Measurements from ENCODE around the gene SLC25A29. TPM values are rescaled to one million over a fixed set of nuclear protein-coding genes. Genes with fewer than 3 reads are reported as not detected.

Gene SLC25A29
- total and polyA plus RNA-seq, 2 of the 13 experiments (the other 11 are each of a cell fraction or from before 2014, with no cell fraction given): 12.2 to 17.2 TPM

DNA sequence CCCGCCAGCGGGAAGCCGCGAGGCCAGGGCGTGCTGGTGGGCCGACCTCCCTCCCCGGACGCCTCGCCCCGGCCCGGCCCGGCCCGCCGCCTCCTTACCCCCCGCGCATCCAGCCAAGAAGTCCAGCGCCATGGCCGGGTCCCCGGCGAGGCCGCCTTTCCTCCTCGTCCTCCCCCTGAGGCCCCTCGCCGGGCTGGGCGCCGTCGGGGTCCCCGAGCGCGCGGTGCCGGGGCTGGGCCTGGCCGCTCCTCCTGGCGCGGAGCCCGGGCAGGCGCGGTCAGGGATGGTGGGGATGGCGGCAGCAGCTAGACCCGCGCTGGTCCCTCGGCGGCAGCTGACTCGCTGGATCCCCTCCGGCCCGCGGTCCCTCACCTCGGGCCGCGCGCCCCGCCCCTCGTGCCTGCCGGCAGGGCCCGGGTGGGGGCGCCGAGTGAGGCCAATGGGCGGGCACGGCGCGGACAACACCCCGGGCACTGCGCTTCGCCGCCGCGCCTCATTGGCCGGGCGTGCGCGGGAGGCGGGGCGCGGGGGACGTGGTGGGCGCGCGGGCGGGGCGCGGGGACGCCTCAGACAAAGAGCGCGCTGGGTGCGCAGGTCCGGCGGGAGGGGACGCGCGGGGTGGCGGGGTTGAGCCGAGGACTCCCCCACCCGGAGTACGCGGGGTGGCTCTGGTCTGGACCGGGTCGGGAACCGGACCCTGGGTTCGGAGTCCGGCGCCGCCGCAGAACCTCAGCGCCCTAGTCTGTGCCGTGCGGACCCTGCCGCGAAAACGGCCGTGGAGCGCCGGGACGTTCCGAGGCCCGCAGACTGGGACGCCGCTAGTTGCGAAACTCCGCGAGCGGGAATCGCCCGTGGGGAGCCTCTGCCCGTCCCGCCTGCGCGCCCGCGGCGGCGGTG is at the start of gene SLC25A29 (continued):
- TF ChIP-seq, protein P1, sequence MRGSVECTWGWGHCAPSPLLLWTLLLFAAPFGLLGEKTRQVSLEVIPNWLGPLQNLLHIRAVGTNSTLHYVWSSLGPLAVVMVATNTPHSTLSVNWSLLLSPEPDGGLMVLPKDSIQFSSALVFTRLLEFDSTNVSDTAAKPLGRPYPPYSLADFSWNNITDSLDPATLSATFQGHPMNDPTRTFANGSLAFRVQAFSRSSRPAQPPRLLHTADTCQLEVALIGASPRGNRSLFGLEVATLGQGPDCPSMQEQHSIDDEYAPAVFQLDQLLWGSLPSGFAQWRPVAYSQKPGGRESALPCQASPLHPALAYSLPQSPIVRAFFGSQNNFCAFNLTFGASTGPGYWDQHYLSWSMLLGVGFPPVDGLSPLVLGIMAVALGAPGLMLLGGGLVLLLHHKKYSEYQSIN (CRISPR knock-in tag; IDR thresholded peaks at IDR 0.05; ENCODE audit: borderline replicate concordance): no peak
- TF ChIP-seq ZKSCAN8 (CRISPR knock-in tag; IDR thresholded peaks at IDR 0.05; ENCODE audit: borderline replicate concordance) (no peak), MAFK (conservative IDR thresholded peaks at IDR 0.05 in 1 of 2, IDR thresholded peaks at IDR 0.05 in 1 of 2; ENCODE audit: low read length in 2 of 2) (no peak), ZNF331 (CRISPR knock-in tag; IDR thresholded peaks at IDR 0.05) (peak; percentile 40; the same call in 1 of the 2 replicates), PAX8 (CRISPR knock-in tag; IDR thresholded peaks at IDR 0.05; ENCODE audit: borderline replicate concordance) (no peak), ZNF749 (CRISPR knock-in tag; IDR thresholded peaks at IDR 0.05; ENCODE audit: borderline replicate concordance) (no peak), FOXO1 (CRISPR knock-in tag; IDR thresholded peaks at IDR 0.05) (no peak), PITX1 (CRISPR knock-in tag; IDR thresholded peaks at IDR 0.05) (no peak), FOXA1 (IDR thresholded peaks at IDR 0.05) (no peak), FOXA1 (CRISPR knock-in tag; IDR thresholded peaks at IDR 0.05) (no peak), ZNF431 (CRISPR knock-in tag; IDR thresholded peaks at IDR 0.05; ENCODE audit: borderline replicate concordance, low read depth) (0 out of 2 replicates have a peak, but pooled peaks have one; percentile 17), U2AF1 (optimal IDR thresholded peaks at IDR 0.05; ENCODE audit: low read depth, low read length) (no peak), ZNF552 (CRISPR knock-in tag; IDR thresholded peaks at IDR 0.05; ENCODE audit: borderline replicate concordance) (no peak), ZNF598 (CRISPR knock-in tag; IDR thresholded peaks at IDR 0.05; ENCODE audit: borderline replicate concordance) (no peak), SCMH1 (CRISPR knock-in tag; IDR thresholded peaks at IDR 0.05; ENCODE audit: borderline replicate concordance) (no peak), ZNF607 (CRISPR knock-in tag; IDR thresholded peaks at IDR 0.05; ENCODE audit: borderline replicate concordance) (no peak)
- TF ChIP-seq, protein P2, sequence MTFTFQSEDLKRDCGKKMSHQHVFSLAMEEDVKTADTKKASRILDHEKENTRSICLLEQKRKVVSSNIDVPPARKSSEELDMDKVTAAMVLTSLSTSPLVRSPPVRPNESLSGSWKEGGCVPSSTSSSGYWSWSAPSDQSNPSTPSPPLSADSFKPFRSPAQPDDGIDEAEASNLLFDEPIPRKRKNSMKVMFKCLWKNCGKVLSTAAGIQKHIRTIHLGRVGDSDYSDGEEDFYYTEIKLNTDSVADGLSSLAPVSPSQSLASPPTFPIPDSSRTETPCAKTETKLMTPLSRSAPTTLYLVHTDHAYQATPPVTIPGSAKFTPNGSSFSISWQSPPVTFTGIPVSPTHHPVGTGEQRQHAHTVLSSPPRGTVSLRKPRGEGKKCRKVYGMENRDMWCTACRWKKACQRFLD (CRISPR knock-in tag; IDR thresholded peaks at IDR 0.05; ENCODE audit: borderline replicate concordance): no peak
- TF ChIP-seq, protein P3, sequence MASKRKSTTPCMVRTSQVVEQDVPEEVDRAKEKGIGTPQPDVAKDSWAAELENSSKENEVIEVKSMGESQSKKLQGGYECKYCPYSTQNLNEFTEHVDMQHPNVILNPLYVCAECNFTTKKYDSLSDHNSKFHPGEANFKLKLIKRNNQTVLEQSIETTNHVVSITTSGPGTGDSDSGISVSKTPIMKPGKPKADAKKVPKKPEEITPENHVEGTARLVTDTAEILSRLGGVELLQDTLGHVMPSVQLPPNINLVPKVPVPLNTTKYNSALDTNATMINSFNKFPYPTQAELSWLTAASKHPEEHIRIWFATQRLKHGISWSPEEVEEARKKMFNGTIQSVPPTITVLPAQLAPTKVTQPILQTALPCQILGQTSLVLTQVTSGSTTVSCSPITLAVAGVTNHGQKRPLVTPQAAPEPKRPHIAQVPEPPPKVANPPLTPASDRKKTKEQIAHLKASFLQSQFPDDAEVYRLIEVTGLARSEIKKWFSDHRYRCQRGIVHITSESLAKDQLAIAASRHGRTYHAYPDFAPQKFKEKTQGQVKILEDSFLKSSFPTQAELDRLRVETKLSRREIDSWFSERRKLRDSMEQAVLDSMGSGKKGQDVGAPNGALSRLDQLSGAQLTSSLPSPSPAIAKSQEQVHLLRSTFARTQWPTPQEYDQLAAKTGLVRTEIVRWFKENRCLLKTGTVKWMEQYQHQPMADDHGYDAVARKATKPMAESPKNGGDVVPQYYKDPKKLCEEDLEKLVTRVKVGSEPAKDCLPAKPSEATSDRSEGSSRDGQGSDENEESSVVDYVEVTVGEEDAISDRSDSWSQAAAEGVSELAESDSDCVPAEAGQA (IDR thresholded peaks at IDR 0.05; ENCODE audit: low read depth): no peak
- TF ChIP-seq, protein P3 (CRISPR knock-in tag; IDR thresholded peaks at IDR 0.05; ENCODE audit: borderline replicate concordance): 0 out of 2 replicates have a peak, but pooled peaks have one; percentile 13
- TF ChIP-seq, protein P4, sequence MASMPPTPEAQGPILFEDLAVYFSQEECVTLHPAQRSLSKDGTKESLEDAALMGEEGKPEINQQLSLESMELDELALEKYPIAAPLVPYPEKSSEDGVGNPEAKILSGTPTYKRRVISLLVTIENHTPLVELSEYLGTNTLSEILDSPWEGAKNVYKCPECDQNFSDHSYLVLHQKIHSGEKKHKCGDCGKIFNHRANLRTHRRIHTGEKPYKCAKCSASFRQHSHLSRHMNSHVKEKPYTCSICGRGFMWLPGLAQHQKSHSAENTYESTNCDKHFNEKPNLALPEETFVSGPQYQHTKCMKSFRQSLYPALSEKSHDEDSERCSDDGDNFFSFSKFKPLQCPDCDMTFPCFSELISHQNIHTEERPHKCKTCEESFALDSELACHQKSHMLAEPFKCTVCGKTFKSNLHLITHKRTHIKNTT (CRISPR knock-in tag; IDR thresholded peaks at IDR 0.05): no peak
